ENCODE results near the gene KIF1A. TPM values are rescaled to one million over a fixed set of nuclear protein-coding genes. Genes with fewer than 3 reads are reported as not detected.
A peak's percentile ranks its signal among the peaks of the same experiment; 100 is the strongest.

KIF1A gene
- total RNA-seq, 2 experiments from 2014 or later = 9.0 to 10.2 TPM

DNA sequence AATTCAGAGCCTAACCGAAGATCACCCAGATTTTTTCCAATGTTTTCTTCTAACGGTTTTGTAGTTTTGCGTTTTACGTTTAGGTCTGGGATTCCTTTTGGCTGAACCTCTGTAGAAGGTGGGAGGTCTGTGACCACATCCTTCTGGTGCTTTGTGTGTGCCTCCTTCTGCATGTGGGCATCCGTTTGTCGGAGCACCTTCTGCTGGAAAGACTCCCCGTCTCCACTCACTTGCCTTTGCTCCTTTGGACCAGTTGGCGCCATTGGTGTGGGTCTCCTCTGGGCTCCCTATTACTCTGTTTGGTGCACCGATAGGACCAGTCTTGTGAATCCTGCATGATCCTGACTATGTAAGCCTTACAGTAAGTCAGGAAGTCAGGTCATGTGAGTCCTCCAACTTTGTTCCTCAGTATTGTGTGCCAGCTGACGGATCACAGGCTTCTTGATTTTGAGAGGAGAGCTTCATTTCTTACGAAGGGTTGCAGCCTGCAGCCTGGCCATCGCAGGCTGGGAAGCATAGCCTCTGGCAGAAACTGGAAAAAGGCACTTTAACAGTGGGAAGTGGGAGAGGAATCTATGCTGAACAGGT, 114.7 kb downstream of the KIF1A start:
- Mint-ChIP-seq H3K4me1 (ENCODE audit: low read depth) (peaks cover 13% of the 10 kb centered on the region), H3K4me3 (peak overlapping the region; percentile 18), H3K27ac (no peak overlapping the region), H3K36me3 (ENCODE audit: low read depth) (no peaks in the 10 kb centered on the region), H3K27me3 (peaks cover 12% of the 10 kb centered on the region), H3K9me3 (no peaks in the 10 kb centered on the region)
- ChIA-PET POLR2A (interaction anchor here (0.6 kb wide), 1 partner anchor 57 kb away, joined by 3 read pairs; no protein-coding TSS in a partner anchor), CTCF (interaction anchor here (1.1 kb wide), 1 partner anchor 146 kb away, joined by 4 read pairs; no protein-coding TSS in a partner anchor)
- DNase-seq (peak; percentile 30), ATAC-seq (peak; percentile 60)
- TF ChIP-seq, protein P1, sequence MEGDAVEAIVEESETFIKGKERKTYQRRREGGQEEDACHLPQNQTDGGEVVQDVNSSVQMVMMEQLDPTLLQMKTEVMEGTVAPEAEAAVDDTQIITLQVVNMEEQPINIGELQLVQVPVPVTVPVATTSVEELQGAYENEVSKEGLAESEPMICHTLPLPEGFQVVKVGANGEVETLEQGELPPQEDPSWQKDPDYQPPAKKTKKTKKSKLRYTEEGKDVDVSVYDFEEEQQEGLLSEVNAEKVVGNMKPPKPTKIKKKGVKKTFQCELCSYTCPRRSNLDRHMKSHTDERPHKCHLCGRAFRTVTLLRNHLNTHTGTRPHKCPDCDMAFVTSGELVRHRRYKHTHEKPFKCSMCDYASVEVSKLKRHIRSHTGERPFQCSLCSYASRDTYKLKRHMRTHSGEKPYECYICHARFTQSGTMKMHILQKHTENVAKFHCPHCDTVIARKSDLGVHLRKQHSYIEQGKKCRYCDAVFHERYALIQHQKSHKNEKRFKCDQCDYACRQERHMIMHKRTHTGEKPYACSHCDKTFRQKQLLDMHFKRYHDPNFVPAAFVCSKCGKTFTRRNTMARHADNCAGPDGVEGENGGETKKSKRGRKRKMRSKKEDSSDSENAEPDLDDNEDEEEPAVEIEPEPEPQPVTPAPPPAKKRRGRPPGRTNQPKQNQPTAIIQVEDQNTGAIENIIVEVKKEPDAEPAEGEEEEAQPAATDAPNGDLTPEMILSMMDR (IDR thresholded peaks at IDR 0.05) = no peak
- intact Hi-C loops (cut with micrococcal nuclease) = no loop called here

- peak; percentile 58 for ATAC-seq
- peak; percentile 58 for DNase-seq
- Mint-ChIP-seq H3K9me3 (no peaks in the 10 kb centered on the region), H3K27me3 (peaks cover 12% of the 10 kb centered on the region), H3K36me3 (ENCODE audit: low read depth) (no peaks in the 10 kb centered on the region), H3K4me1 (ENCODE audit: low read depth) (peaks cover 13% of the 10 kb centered on the region), H3K4me3 (peak overlapping the region; percentile 18), H3K27ac (no peak overlapping the region)
- TF ChIP-seq, protein P1 (IDR thresholded peaks at IDR 0.05) = no peak
- intact Hi-C loops (cut with micrococcal nuclease) = no loop called here
- ChIA-PET POLR2A (interaction anchor here (0.6 kb wide), 1 partner anchor 57 kb away, joined by 3 read pairs; no protein-coding TSS in a partner anchor), CTCF (interaction anchor here (0.8 to 1.3 kb wide), 3 partner anchors 117 to 147 kb away, joined by 3 to 4 read pairs (median 3); no protein-coding TSS in a partner anchor)
Observed at GRCh38 chr2:240704651-240705050, 115.4 kb downstream of the KIF1A start.

GRCh38 chr2:240703417-240704341, 116.3 kb downstream of the KIF1A start:
- intact Hi-C loops (cut with micrococcal nuclease) = no loop called here
- Mint-ChIP-seq H3K9me3 (no peaks in the 10 kb centered on the region), H3K36me3 (ENCODE audit: low read depth) (no peaks in the 10 kb centered on the region), H3K4me3 (no peak overlapping the region), H3K27ac (no peak overlapping the region), H3K27me3 (peaks cover 13% of the 10 kb centered on the region), H3K4me1 (ENCODE audit: low read depth) (peaks cover 13% of the 10 kb centered on the region)
- ATAC-seq (peak; percentile 10), DNase-seq (no peak)
- CTCF ChIA-PET = interaction anchor here (0.8 to 1.3 kb wide), 2 partner anchors 116 to 142 kb away, joined by 3 read pairs; no protein-coding TSS in a partner anchor
- POLR2A ChIA-PET = no interaction called here
- TF ChIP-seq, protein P1 (IDR thresholded peaks at IDR 0.05) = no peak

DNA sequence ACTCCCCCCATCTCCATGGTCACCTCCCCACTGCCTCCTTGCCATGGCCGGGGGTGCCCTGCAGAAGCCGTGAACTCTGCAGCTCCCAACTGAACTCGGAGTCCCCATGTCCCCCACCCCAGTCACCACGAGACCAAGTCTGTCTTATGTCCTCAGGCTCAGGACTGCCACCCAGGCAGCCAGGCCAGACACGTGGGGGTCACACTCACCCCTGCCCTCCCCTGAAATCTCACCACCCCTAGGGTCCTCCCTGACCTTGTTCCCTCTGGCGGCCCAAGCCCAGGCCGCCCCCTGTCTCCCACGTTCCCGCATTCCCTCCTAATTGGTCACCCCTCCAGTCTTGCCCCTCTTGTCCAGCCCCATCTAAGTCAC, 117.4 kb downstream of the KIF1A start:
- Mint-ChIP-seq H3K27ac (no peak overlapping the region), H3K4me3 (no peak overlapping the region), H3K4me1 (ENCODE audit: low read depth) (peaks cover 13% of the 10 kb centered on the region), H3K9me3 (no peaks in the 10 kb centered on the region), H3K27me3 (peaks cover 13% of the 10 kb centered on the region), H3K36me3 (ENCODE audit: low read depth) (no peaks in the 10 kb centered on the region)
- ChIA-PET POLR2A (no interaction called here), CTCF (no interaction called here)
- intact Hi-C loops (cut with micrococcal nuclease) = no loop called here
- TF ChIP-seq, protein P1 (IDR thresholded peaks at IDR 0.05) = no peak
- DNase-seq (no peak), ATAC-seq (no peak)
